HG02973 (cell line): ENCODE results near the gene ARHGDIB.
A peak's percentile ranks its signal among the peaks of the same experiment; 100 is the strongest.

Experiments
- ATAC-seq: cut with Tn5 transposase; IDR thresholded peaks from one replicate; pipeline ENCODE4 v1.9.1; 2021; ENCODE audit warnings: moderate library complexity; ENCODE audit not compliant: unreplicated experiment

ARHGDIB gene

GRCh38 chr12:14961466-14962152 lies at the start of gene ARHGDIB:
ARHGDIB (minus strand) TSS chr12:14961601; CDS start chr12:14950712, 10,889 bp downstream.
- peak; percentile 65 for ATAC-seq

GRCh38 chr12:15011162-15011561 lies 49.8 kb upstream of the ARHGDIB start:
- no peak for ATAC-seq

- no peak for ATAC-seq
Measured at GRCh38 chr12:15007551-15007950, 46.1 kb upstream of the ARHGDIB start.

GRCh38 chr12:15005064-15005463 lies 43.7 kb upstream of the ARHGDIB start:
- ATAC-seq, result no peak

GRCh38 chr12:15004421-15004820 lies 43.0 kb upstream of the ARHGDIB start:
- no peak for ATAC-seq

GRCh38 chr12:15001733-15002382 lies 40.5 kb upstream of the ARHGDIB start:
- ATAC-seq, result no peak

- ATAC-seq, result no peak
Measured at GRCh38 chr12:15000575-15000974, 39.2 kb upstream of the ARHGDIB start.

- no peak for ATAC-seq
Measured at GRCh38 chr12:14999695-15000365, 38.4 kb upstream of the ARHGDIB start.

- ATAC-seq, result no peak
Measured at GRCh38 chr12:14999021-14999694, 37.8 kb upstream of the ARHGDIB start.

- no peak for ATAC-seq
Measured at GRCh38 chr12:14997998-14998397, 36.6 kb upstream of the ARHGDIB start.

- no peak for ATAC-seq
Measured at GRCh38 chr12:14995583-14996425, 34.4 kb upstream of the ARHGDIB start.

GRCh38 chr12:14994610-14995009 lies 33.2 kb upstream of the ARHGDIB start:
- no peak for ATAC-seq

- ATAC-seq, result no peak
Measured at GRCh38 chr12:14993537-14994266, 32.3 kb upstream of the ARHGDIB start.

- no peak for ATAC-seq
Measured at GRCh38 chr12:14993117-14993516, 31.7 kb upstream of the ARHGDIB start.

- ATAC-seq, result no peak
Measured at GRCh38 chr12:14992673-14993072, 31.3 kb upstream of the ARHGDIB start.

GRCh38 chr12:14991069-14991468 lies 29.7 kb upstream of the ARHGDIB start:
- no peak for ATAC-seq

GRCh38 chr12:14989790-14990189 lies 28.4 kb upstream of the ARHGDIB start:
- ATAC-seq, result no peak

- ATAC-seq, result no peak
Measured at GRCh38 chr12:14988035-14988434, 26.6 kb upstream of the ARHGDIB start.

- no peak for ATAC-seq
Measured at GRCh38 chr12:14986449-14986848, 25.0 kb upstream of the ARHGDIB start.

- ATAC-seq, result no peak
Measured at GRCh38 chr12:14984766-14985285, 23.4 kb upstream of the ARHGDIB start.
